Measurements from ENCODE around the gene PNLDC1.
"Not testable (repeated sequence)": the region's sequence is repeated elsewhere in the genome, so short reads cannot be mapped to it uniquely, and the experiment has no call there.

Gene PNLDC1

DNA sequence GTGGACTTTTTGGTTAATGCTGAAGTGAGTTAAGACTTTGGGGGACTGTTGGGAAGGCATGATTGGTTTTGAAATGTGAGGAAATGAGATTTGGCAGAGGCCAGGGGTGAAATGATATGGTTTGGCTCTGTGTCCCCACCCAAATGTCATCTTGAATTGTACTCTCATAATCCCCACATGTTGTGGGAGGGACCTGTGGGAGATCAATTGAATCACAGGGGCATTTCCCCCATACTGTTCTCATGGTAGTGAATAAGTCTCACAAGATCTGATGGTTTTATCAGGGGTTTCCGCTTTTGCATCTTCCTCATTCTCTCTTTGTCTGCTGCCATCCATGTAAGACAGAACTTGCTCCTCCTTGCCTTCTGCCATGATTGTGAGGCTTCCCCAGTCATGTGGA is 49.8 kb downstream of the PNLDC1 start:
- DNase-seq (ENCODE audit: low read depth), result not testable (repeated sequence)

DNA sequence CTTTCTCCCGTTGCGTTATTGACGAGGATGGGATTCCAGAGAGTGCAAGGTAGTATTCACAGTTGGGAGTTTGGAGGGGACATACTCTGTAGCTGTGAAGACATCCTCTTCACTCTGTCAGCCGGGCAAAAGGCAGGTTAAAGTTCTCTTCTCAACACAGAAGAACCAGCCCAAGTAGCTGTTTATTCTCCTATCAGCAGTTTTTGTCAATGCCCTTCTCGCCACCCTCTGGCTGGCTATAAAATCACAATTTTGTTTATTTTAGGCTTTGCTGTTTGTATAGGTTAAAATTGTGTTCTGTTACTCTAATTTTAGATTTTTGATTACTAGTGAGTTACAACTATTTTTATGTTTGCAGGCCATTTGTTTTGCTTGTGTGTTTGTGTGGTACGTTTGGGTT is 52.8 kb downstream of the PNLDC1 start:
- no peak for DNase-seq (ENCODE audit: low read depth)

DNA sequence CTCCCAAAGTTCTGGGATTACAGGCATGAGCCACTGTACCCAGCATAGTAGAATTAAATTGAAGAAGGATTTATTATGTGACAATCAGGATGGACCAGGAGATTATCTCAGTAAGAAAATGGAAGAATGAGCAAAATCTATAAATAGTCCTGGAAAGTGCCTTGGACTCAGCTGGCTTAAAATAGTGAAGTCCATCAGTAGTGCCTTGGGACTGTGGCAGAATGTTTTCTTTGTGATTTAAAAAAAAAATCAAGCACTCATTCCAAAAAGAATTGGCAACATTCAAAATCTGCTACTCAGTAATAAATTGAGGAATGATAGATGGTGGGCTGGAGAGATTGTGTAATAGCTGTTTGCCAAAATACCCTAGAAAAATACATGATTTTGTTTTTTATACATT is 53.7 kb downstream of the PNLDC1 start:
- DNase-seq (ENCODE audit: low read depth), result no peak

DNA sequence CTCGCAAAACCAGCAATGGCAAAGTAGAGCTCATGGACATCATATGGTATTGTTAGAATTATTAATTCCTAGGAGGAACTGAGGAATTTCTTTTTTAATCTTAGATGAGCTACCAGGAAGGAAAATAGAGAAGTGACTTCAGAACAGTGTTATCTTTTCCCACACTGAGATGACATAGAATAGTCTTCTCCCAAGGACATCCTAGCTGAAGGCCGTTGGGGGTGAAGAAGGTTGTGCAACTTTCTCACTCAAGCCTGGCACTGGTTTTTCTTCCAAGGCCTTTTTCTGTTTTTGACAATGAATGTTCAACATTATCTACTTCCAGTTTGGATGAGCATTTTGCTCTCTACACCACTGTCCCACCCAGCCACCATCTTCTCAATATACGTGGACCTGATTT is 54.9 kb downstream of the PNLDC1 start:
- DNase-seq (ENCODE audit: low read depth), result no peak

DNA sequence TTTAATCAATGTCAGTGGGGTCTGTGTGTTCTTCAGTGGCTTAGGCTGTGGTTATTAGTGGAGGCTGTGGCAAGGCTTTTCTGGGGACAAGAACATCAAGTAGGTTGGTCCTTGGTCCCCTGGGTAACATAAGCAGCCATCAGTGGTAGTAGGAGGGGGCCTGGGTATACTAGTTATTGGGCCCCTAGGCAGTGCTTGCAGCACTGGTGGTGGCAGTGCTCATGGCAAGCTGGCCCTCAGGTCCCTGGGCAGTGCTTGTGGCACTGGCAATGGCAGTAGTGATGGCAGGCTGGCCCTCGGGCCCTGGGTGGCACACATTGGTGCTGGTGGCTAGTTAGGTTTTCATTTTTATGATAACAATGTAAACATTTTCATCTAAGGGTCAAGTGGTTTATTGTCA is 58.2 kb downstream of the PNLDC1 start:
- no peak for DNase-seq (ENCODE audit: low read depth)

DNA sequence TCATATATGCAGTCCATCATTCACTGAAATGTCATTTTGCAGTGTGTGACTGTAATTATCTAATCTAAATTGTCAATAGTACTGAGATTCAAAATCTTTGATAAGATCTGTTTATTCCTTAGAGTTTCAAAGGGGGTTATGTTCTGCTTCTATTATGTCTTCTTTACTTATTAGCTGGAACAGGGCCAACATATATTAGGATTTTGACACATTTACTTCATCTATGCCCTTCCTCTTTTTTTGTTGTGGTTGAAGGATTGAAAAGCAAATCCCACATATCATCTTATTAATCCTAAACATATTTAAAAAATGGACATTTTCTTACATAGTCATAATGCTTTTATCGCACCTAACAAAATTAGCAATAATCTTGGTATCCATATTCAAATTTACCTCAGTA is 60.4 kb downstream of the PNLDC1 start:
- DNase-seq (ENCODE audit: low read depth), result no peak

DNA sequence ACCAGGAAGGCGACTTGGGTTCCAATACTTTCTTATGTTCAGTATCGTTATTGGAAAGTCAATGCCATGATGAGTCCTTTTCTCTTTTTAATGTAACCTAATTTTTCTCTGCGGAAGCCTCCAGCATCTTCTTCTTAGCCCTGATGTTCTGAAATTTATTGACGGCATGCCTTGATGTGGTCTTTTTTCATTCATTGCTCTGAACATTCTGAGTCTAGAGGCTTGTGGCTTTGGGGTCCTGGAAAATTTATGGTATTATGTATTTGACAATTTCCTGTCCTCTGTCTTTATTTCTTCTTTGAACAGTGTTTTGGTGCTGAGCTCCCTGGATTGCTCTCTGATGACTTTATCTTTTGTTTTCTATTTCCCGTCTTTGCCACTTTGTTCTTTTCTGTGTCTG is 62.0 kb downstream of the PNLDC1 start:
- DNase-seq (ENCODE audit: low read depth), result no peak

DNA sequence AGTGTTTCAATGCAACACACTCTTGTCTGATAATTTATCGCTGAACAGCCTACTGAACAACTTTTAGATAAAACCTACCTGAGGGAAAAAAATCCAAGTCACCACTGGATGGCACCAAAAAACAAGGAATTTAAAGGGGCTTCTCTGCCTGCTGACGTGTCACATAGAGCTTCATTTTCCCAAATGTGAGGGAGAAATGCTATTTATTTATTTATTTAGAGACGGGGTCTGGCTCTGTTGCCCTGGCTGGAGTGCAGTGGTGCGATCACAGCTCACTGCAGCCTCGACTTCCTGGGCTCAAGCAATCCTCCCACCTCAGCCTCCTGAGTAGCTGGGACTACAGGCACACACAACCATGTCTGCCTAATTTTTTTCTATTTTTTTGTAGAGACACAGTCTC is 63.3 kb downstream of the PNLDC1 start:
- peak; percentile 11 for DNase-seq (ENCODE audit: low read depth)

DNA sequence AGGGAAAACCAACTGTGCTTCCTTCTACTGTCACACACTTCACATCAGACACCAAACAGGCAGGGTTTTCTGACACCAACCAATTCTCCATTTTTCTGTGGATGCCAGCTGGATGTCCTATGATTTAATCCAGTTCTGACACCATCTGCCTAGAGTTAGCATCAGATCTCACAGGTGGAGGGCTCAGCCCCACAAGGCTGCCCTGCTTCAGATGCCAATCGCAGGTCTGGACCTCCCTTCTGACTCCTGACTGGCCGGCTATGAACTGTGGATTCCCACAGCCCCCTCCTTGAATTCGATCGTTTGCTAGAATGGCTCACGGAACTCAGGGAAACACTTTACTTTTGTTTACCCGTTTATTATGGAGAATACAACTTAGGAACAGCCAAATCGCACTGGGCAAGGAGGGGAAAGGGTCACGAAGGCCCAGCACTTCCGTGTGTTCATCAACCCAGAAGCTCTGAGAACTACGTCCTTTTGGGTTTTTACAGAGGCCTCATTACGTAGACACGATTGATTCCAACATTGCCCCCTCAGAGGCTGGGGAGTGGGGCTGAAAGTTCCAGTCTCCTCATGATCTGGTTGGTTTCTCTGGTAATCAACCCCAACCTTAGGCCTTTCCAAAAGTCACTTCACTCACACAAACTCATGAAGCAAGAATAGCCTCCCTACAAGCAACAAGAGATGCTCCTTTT is 65.3 kb downstream of the PNLDC1 start:
- DNase-seq (ENCODE audit: low read depth), result no peak

DNA sequence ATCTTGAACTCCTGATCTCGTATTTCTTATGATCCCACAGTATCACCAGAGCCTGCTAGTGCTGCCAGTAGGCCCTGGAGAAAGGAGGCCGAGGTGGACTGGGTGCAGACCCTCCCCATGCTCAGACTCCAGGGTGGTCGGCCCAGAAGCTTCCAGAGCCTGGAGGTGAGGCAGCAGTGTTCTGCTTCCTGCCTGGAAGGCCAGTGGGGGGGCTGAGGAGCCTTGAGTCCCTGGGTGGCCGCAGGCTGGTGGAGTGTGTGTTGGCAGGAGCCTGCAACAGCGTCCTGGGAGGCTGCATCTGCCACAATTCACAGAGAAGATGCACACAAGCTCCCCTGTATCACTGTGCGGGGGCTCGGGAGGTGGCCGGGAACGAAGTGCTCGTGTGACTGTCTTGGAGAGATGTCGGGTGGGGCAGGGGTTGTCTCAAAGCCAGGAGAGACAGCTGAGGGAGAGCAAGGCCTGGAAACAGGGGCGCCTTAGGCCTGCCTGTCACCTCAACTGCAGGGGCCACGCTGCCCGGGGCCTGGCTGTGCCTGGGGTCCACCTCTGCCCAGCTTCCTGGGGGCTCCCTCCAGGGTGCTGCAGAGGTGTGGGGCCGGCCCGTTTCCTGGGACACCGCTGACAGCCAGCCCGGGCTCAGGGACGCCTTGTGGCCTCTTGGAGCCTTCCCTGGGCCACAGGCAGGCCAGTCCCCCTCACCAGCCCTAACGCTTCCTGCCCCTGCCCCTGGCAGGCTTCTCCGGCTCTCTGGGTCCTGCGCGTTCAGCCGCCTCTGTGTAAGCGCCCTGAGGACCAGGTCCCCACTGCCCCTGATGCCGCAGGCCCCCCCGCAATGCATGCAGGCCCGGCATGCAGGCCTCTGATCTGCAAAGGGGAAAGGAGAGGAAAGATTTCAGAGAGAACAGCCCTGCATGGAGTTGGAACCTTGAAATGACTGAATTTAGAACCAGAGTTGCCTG is 66.5 kb downstream of the PNLDC1 start:
- DNase-seq (ENCODE audit: low read depth), result no peak
